A673 (cell line): ENCODE results near the gene SLIT1. TPM values are rescaled to one million over a fixed set of nuclear protein-coding genes. Genes with fewer than 3 reads are reported as not detected.

Source experiments
- Bru-seq: library from RNA; stranded (reverse); fragments of 400-500 nt; gene quantifications from one replicate; lab custom pipeline; 2021; lab: Mats Ljungman, UMichigan
- BruChase-seq, 2 experiments: library from RNA; stranded (reverse); fragments of 400-500 nt; gene quantifications; one replicate each; lab custom pipeline; 2021; lab: Mats Ljungman, UMichigan
- BruUV-seq: library from RNA; stranded (reverse); fragments of 400-500 nt; replicated peaks from 2 replicates; lab custom pipeline; 2021; lab: Mats Ljungman, UMichigan
- CTCF ChIA-PET: fragments of 300-600 bp; sonication (Branson Sonifier 250); formaldehyde crosslinking; loops from one replicate; lab custom pipeline; 2022; ENCODE audit warnings: antibody characterized with exemption; lab: Charles Lee
- POLR2A ChIA-PET: fragments of 300-600 bp; sonication (Branson Sonifier 250); formaldehyde crosslinking; loops from one replicate; lab custom pipeline; 2022; ENCODE audit warnings: antibody characterized with exemption; ENCODE audit not compliant: low non-redundant PET; lab: Charles Lee
- DNase-seq: peaks from one replicate; pipeline ENCODE4 v3.0.0-alpha.2; 2015; ENCODE audit warnings: low spot score
- H3K27ac ChIP-seq: fragments of 200-600 bp; sonication (generic); 2 replicates; pipeline ENCODE4 v1.5.1; 2016; ENCODE audit warnings: mixed run types, low read depth, mild to moderate bottlenecking, mixed read lengths, antibody characterized with exemption, low read length; ENCODE audit not compliant: poor library complexity, severe bottlenecking
- H3K27me3 ChIP-seq: fragments of 200-600 bp; sonication (generic); replicated peaks from 2 replicates; pipeline ENCODE4 v1.6.1; 2017; ENCODE audit warnings: mixed run types, low read depth, mild to moderate bottlenecking, mixed read lengths, antibody characterized with exemption, low read length; ENCODE audit not compliant: insufficient read depth, poor library complexity
- H3K36me3 ChIP-seq: fragments of 200-600 bp; sonication (generic); 2 replicates; pipeline ENCODE4 v1.6.1; 2016; ENCODE audit warnings: mixed run types, mild to moderate bottlenecking, mixed read lengths, antibody characterized with exemption, low read length; ENCODE audit not compliant: insufficient read depth, poor library complexity, severe bottlenecking
- H3K4me1 ChIP-seq: fragments of 200-600 bp; sonication (generic); 2 replicates; pipeline ENCODE4 v1.6.1; 2017; ENCODE audit warnings: mixed run types, mild to moderate bottlenecking, mixed read lengths, antibody characterized with exemption, low read length; ENCODE audit not compliant: insufficient read depth, poor library complexity, severe bottlenecking
- H3K4me3 ChIP-seq: fragments of 200-600 bp; sonication (generic); 2 replicates; pipeline ENCODE4 v1.5.1; 2016; ENCODE audit warnings: low read depth, mixed run types, mild to moderate bottlenecking, mixed read lengths, low read length; ENCODE audit not compliant: poor library complexity, severe bottlenecking
- H3K9me3 ChIP-seq: fragments of 200-600 bp; sonication (generic); 2 replicates; pipeline ENCODE4 v1.6.1; 2016; ENCODE audit warnings: mixed run types, low read depth, mild to moderate bottlenecking, mixed read lengths, antibody characterized with exemption, low read length; ENCODE audit not compliant: poor library complexity, severe bottlenecking
- EZH2 ChIP-seq: fragments of 200-600 bp; sonication (generic); IDR thresholded peaks from 2 replicates; pipeline ENCODE4 v1.6.1; 2017; ENCODE audit warnings: borderline replicate concordance, low read depth, mild to moderate bottlenecking, mixed read lengths, antibody characterized with exemption, low read length; ENCODE audit not compliant: poor library complexity, severe bottlenecking
- intact Hi-C: fragments of 100-400 bp; cut with micrococcal nuclease; formaldehyde crosslinking; loops from one replicate; pipeline ENCODE4 v1.10.0; 2022; ENCODE audit not compliant: unreplicated experiment
- long read RNA-seq: library from polyadenylated mRNA; stranded (forward); transcript quantifications from one replicate; pipeline ENCODE4 v2.0.0, GENCODE V29; 2022
- total RNA-seq: library from RNA; stranded (reverse); gene quantifications from 2 replicates; pipeline ENCODE4 v1.2.3, GENCODE V29; 2021
- TF ChIP-seq, protein P1 (sequence below): fragments of 300-800, 200-600 bp; sonication (generic); conservative IDR thresholded peaks from 2 replicates; pipeline ENCODE4 v1.5.1; 2017; ENCODE audit warnings: low read depth, mild to moderate bottlenecking, antibody characterized with exemption, low read length, moderate library complexity, mixed read lengths

The SLIT1 gene
- 0.43 and 0.66 TPM in 2 replicates for total RNA-seq
- percentile 31 among the genes with signal in this experiment for Bru-seq, nascent RNA
- percentile 31 among the genes with signal in this experiment for BruChase-seq, experiment 1, labeled RNA remaining after a 2-hour chase
- BruChase-seq, experiment 2, labeled RNA remaining after a 6-hour chase, result percentile 27 among the genes with signal in this experiment
- long read RNA-seq, partial matches to known transcripts, result 0 of 1 reads
- long read RNA-seq, other reads (novel, unspliced or antisense), result 1 of 1 reads

- POLR2A ChIA-PET, result interaction anchor here (0.6 kb wide), 1 partner anchor 1884 kb away, joined by 3 read pairs; no protein-coding TSS in a partner anchor
Observed at GRCh38 chr10:97185326-97186058, at the start of gene SLIT1. Gene SLIT1 (minus strand): TSS chr10:97185959. CDS start chr10:97185674, 285 bp downstream.

GRCh38 chr10:97235353-97235752 lies 49.6 kb upstream of the SLIT1 start:
- no peak for TF ChIP-seq EZH2
- TF ChIP-seq, protein P1, sequence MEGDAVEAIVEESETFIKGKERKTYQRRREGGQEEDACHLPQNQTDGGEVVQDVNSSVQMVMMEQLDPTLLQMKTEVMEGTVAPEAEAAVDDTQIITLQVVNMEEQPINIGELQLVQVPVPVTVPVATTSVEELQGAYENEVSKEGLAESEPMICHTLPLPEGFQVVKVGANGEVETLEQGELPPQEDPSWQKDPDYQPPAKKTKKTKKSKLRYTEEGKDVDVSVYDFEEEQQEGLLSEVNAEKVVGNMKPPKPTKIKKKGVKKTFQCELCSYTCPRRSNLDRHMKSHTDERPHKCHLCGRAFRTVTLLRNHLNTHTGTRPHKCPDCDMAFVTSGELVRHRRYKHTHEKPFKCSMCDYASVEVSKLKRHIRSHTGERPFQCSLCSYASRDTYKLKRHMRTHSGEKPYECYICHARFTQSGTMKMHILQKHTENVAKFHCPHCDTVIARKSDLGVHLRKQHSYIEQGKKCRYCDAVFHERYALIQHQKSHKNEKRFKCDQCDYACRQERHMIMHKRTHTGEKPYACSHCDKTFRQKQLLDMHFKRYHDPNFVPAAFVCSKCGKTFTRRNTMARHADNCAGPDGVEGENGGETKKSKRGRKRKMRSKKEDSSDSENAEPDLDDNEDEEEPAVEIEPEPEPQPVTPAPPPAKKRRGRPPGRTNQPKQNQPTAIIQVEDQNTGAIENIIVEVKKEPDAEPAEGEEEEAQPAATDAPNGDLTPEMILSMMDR, result no peak
- no peaks in the 10 kb centered on the region for H3K4me1 ChIP-seq
- H3K9me3 ChIP-seq, result no peaks in the 10 kb centered on the region
- no peak for DNase-seq
- intact Hi-C loops, result no loop called here
- H3K27me3 ChIP-seq, result no peaks in the 10 kb centered on the region
- peaks cover 27% of the 10 kb centered on the region for H3K36me3 ChIP-seq
- no TSS peak for BruUV-seq
- CTCF ChIA-PET, result no interaction called here
- no peak overlapping the region for H3K4me3 ChIP-seq
- POLR2A ChIA-PET, result no interaction called here
- H3K27ac ChIP-seq, result no peak overlapping the region

More at GRCh38 chr10:97185326-97186058, at the start of gene SLIT1:
- Histone ChIP-seq H3K4me1 (peaks cover under 1% of the 10 kb centered on the region), H3K27ac (no peak within 1 kb of the TSS), H3K36me3 (no peaks in the 10 kb centered on the region), H3K9me3 (no peaks in the 10 kb centered on the region), H3K4me3 (peak within 1 kb of the TSS; percentile 38), H3K27me3 (peaks cover 39% of the 10 kb centered on the region)
- intact Hi-C loops, result no loop called here
- BruUV-seq, result no TSS peak
- TF ChIP-seq, protein P1, result no peak
- no peak for TF ChIP-seq EZH2
- CTCF ChIA-PET, result interaction anchor here (0.7 kb wide), 1 partner anchor 11 kb away, joined by 3 read pairs; no protein-coding TSS in a partner anchor
- peak; percentile 14 for DNase-seq

DNA sequence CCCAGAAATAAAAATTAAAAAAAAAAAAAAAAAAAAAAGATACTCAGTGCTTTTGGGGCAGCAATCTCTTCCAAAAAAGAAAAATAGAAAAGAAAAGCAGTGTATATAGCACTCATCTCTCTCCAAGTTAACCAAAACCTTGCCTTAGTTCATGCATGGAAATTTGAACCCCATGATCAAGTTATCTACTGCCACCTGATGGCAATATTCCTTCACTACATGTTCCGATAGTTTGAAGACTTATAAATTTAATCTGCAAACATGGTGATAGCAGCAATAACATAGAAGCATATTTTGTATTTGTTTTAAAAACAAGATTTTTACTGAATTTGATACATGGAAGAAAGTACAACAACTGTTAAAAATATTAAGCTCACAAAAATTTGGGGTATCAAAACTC lies 48.6 kb upstream of the SLIT1 start:
- DNase-seq, result peak; percentile 63

More for the DNA sequence above, 48.6 kb upstream of the SLIT1 start:
- Histone ChIP-seq H3K27ac (no peak overlapping the region), H3K27me3 (no peaks in the 10 kb centered on the region), H3K4me3 (no peak overlapping the region), H3K9me3 (no peaks in the 10 kb centered on the region), H3K36me3 (peaks cover 37% of the 10 kb centered on the region), H3K4me1 (no peaks in the 10 kb centered on the region)
- no TSS peak for BruUV-seq
- TF ChIP-seq, protein P1, result peak; percentile 72
- TF ChIP-seq EZH2, result no peak
- CTCF ChIA-PET, result interaction anchor here (0.5 kb wide), 1 partner anchor 111 kb away, joined by 3 read pairs; no protein-coding TSS in a partner anchor
- intact Hi-C loops, result loop anchor here (1.0 kb wide), 1 partner anchor 162 kb away; no protein-coding TSS in a partner anchor
- POLR2A ChIA-PET, result no interaction called here
